H9 (cell line): ENCODE results near the gene MEX3C. TPM values are rescaled to one million over a fixed set of nuclear protein-coding genes. Genes with fewer than 3 reads are reported as not detected.

Experiments
- DNase-seq: peaks from one replicate; pipeline ENCODE4 v3.0.0-alpha.2; 2017
- H2AFZ ChIP-seq: one replicate; pipeline ENCODE4 v1.6.1; 2013; ENCODE audit warnings: mild to moderate bottlenecking, low read length, control low read depth, moderate library complexity
- H2AK5ac ChIP-seq: 2 replicates; pipeline ENCODE4 v1.6.1; 2013; ENCODE audit warnings: low read length, control low read depth, mixed read lengths; ENCODE audit not compliant: insufficient read length
- H2BK120ac ChIP-seq: one replicate; pipeline ENCODE4 v1.6.1; 2013; ENCODE audit warnings: low read depth, mild to moderate bottlenecking, low read length, control low read depth, inconsistent platforms; ENCODE audit not compliant: poor library complexity, severe bottlenecking
- H2BK12ac ChIP-seq: 2 replicates; pipeline ENCODE4 v1.6.1; 2013; ENCODE audit warnings: low read length, control low read depth, mixed read lengths, low read depth; ENCODE audit not compliant: insufficient read length
- H2BK15ac ChIP-seq: 2 replicates; pipeline ENCODE4 v1.6.1; 2013; ENCODE audit warnings: low read depth, low read length, control low read depth
- H2BK20ac ChIP-seq: one replicate; pipeline ENCODE4 v1.6.1; 2013; ENCODE audit warnings: low read depth, mild to moderate bottlenecking, low read length, control low read depth, inconsistent platforms; ENCODE audit not compliant: poor library complexity, severe bottlenecking
- H2BK5ac ChIP-seq: 2 replicates; pipeline ENCODE4 v1.6.1; 2013; ENCODE audit warnings: low read length, control low read depth, mixed read lengths; ENCODE audit not compliant: insufficient read length
- H3K14ac ChIP-seq: 2 replicates; pipeline ENCODE4 v1.6.1; 2013; ENCODE audit warnings: low read length, control low read depth; ENCODE audit not compliant: insufficient read depth
- H3K18ac ChIP-seq: 2 replicates; pipeline ENCODE4 v1.6.1; 2013; ENCODE audit warnings: low read depth, mild to moderate bottlenecking, mixed read lengths, low read length, control low read depth; ENCODE audit not compliant: insufficient read length
- H3K23ac ChIP-seq: 2 replicates; pipeline ENCODE4 v1.6.1; 2013; ENCODE audit warnings: low read length, control low read depth, mixed read lengths, low read depth; ENCODE audit not compliant: insufficient read length
- H3K23me2 ChIP-seq: 2 replicates; pipeline ENCODE4 v1.6.1; 2013; ENCODE audit warnings: low read depth, mild to moderate bottlenecking, mixed read lengths, low read length, control low read depth; ENCODE audit not compliant: insufficient read length, poor library complexity, severe bottlenecking
- H3K27ac ChIP-seq: 2 replicates; pipeline ENCODE4 v1.5.1; 2013; ENCODE audit warnings: low read length, control low read depth, mixed read lengths, low read depth; ENCODE audit not compliant: insufficient read length
- H3K27me3 ChIP-seq: 2 replicates; pipeline ENCODE4 v1.6.1; 2013; ENCODE audit warnings: low read length, control low read depth, inconsistent platforms; ENCODE audit not compliant: insufficient read depth
- H3K4ac ChIP-seq: 2 replicates; pipeline ENCODE4 v1.6.1; 2013; ENCODE audit warnings: low read depth, mild to moderate bottlenecking, control low read depth, inconsistent platforms, low read length, moderate library complexity
- H3K4me1 ChIP-seq: 2 replicates; pipeline ENCODE4 v1.6.1; 2013; ENCODE audit warnings: low read length, control low read depth, inconsistent platforms; ENCODE audit not compliant: insufficient read depth
- H3K4me2 ChIP-seq: 2 replicates; pipeline ENCODE4 v1.6.1; 2013; ENCODE audit warnings: low read length, control low read depth, mixed read lengths; ENCODE audit not compliant: insufficient read length, insufficient read depth
- H3K56ac ChIP-seq: 2 replicates; pipeline ENCODE4 v1.6.1; 2013; ENCODE audit warnings: low read depth, mild to moderate bottlenecking, mixed read lengths, low read length, control low read depth; ENCODE audit not compliant: insufficient read length
- H3K79me1 ChIP-seq: 2 replicates; pipeline ENCODE4 v1.6.1; 2013; ENCODE audit warnings: low read depth, mild to moderate bottlenecking, moderate library complexity, low read length, control low read depth, inconsistent platforms; ENCODE audit not compliant: insufficient read depth, poor library complexity, severe bottlenecking
- H3K79me2 ChIP-seq: 2 replicates; pipeline ENCODE4 v1.6.1; 2013; ENCODE audit warnings: low read length, control low read depth, inconsistent platforms; ENCODE audit not compliant: insufficient read depth
- H3K9ac ChIP-seq: 2 replicates; pipeline ENCODE4 v1.6.1; 2013; ENCODE audit warnings: low read length, control low read depth, mixed read lengths; ENCODE audit not compliant: insufficient read length; ENCODE audit errors: extremely low read depth
- H3K9me3 ChIP-seq: one replicate; pipeline ENCODE4 v1.6.1; 2013; ENCODE audit warnings: low read depth, low read length, inconsistent platforms; ENCODE audit not compliant: control insufficient read depth
- H3T11ph ChIP-seq: one replicate; pipeline ENCODE4 v1.6.1; 2013; ENCODE audit warnings: mild to moderate bottlenecking, low read length, control low read depth, inconsistent platforms
- H4K20me1 ChIP-seq: one replicate; pipeline ENCODE4 v1.6.1; 2013; ENCODE audit not compliant: control insufficient read depth, insufficient read length, insufficient read depth
- H4K5ac ChIP-seq: 2 replicates; pipeline ENCODE4 v1.6.1; 2013; ENCODE audit warnings: low read depth, mild to moderate bottlenecking, mixed read lengths, low read length, control low read depth; ENCODE audit not compliant: insufficient read length
- H4K8ac ChIP-seq: replicated peaks from 2 replicates; pipeline ENCODE4 v1.6.1; 2013; ENCODE audit warnings: low read length, control low read depth, mixed read lengths, low read depth; ENCODE audit not compliant: insufficient read length
- H4K91ac ChIP-seq: 2 replicates; pipeline ENCODE4 v1.6.1; 2013; ENCODE audit warnings: low read depth, mild to moderate bottlenecking, moderate library complexity, mixed read lengths, low read length, control low read depth; ENCODE audit not compliant: insufficient read length
- H3K27ac Mint-ChIP-seq, 3 experiments: 2 replicates in 2 of 3; 3 replicates in 1 of 3; pipeline ENCODE4 v1.8.0; 2020 to 2021; ENCODE audit warnings: mixed read lengths in 3 of 3, mild to moderate bottlenecking in 1 of 3, moderate library complexity in 1 of 3
- H3K27me3 Mint-ChIP-seq: 2 replicates; pipeline ENCODE4 v1.8.0; 2021; ENCODE audit warnings: low read depth, mild to moderate bottlenecking, moderate library complexity, mixed read lengths
- H3K36me3 Mint-ChIP-seq, 3 experiments: 2 replicates in 2 of 3; 3 replicates in 1 of 3; pipeline ENCODE4 v1.8.0; 2020 to 2021; ENCODE audit warnings: low read depth in 3 of 3, mixed read lengths in 3 of 3; ENCODE audit not compliant: insufficient read depth in 1 of 3
- H3K4me1 Mint-ChIP-seq, 2 experiments: 2 replicates each; pipeline ENCODE4 v1.8.0; 2020; ENCODE audit warnings: mixed read lengths in 2 of 2
- H3K4me3 Mint-ChIP-seq, 2 experiments: 2 replicates in 1 of 2; 3 replicates in 1 of 2; pipeline ENCODE4 v1.8.0; 2020 to 2021; ENCODE audit warnings: mild to moderate bottlenecking in 2 of 2, mixed read lengths in 2 of 2, moderate library complexity in 1 of 2
- H3K9me3 Mint-ChIP-seq, 2 experiments: 2 replicates in 1 of 2; 3 replicates in 1 of 2; pipeline ENCODE4 v1.8.0; 2020; ENCODE audit warnings: mild to moderate bottlenecking in 2 of 2, mixed read lengths in 2 of 2, moderate library complexity in 1 of 2
- WGBS: extraction: QIAGEN DNeasy Blood & Tissue Kit; methylation state at CpG from one replicate; pipeline ENCODE4 v1.1.7; 2013; ENCODE audit warnings: missing lambda C conversion rate, low lambda C conversion rate, mixed read lengths; ENCODE audit not compliant: insufficient read length; ENCODE audit errors: extremely low coverage; 5-methylcytosine and 5-hydroxymethylcytosine counted together
- total RNA-seq: library from RNA; stranded (reverse); gene quantifications from 2 replicates; pipeline ENCODE4 v1.2.1, GENCODE V29; 2021
- TF ChIP-seq, protein P1 (sequence below): fragments of 200-600 bp; sonication (generic); conservative IDR thresholded peaks from 3 replicates; pipeline ENCODE4 v1.8.0; 2021; ENCODE audit warnings: antibody characterized with exemption, mild to moderate bottlenecking

The MEX3C gene
- total RNA-seq, 1 experiment from 2014 or later = 98.1 TPM

DNA sequence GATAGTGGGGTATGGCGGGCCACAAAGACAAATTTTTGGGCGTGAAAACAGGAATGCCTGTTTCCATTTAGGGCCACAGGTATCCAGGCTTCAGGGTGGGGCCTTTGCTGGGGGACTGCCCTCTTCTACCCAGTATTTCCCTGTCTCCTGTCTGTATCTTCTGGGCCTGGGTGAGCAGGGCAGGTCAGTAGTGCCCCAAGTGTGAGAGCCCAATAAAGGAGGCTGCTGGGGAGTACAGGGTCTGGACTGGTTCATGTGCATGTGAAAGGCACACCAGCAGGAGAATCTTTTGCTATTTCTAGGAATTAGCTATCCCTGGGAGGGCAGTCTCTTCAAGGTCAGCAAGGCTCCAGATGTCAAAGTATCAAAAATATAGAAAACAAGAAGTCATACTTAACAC lies 71.5 kb downstream of the MEX3C start:
- Histone ChIP-seq H3K79me1 (no peaks in the 10 kb centered on the region), H4K5ac (no peak overlapping the region), H4K91ac (no peak overlapping the region), H3K27me3 (no peaks in the 10 kb centered on the region), H2AFZ (no peak overlapping the region), H4K20me1 (no peaks in the 10 kb centered on the region), H3T11ph (no peak overlapping the region), H3K56ac (no peak overlapping the region), H3K23me2 (no peaks in the 10 kb centered on the region), H3K4ac (no peak overlapping the region), H2BK20ac (no peak overlapping the region), H2BK12ac (no peak overlapping the region), H4K8ac (no peak overlapping the region), H3K14ac (no peak overlapping the region), H3K4me2 (no peak overlapping the region), H3K9ac (no peak overlapping the region), H2BK120ac (no peak overlapping the region), H2AK5ac (no peak overlapping the region), H3K27ac (no peak overlapping the region), H3K79me2 (no peaks in the 10 kb centered on the region), H2BK15ac (no peak overlapping the region), H2BK5ac (no peak overlapping the region), H3K4me1 (no peaks in the 10 kb centered on the region; the same call in 1 of the 2 replicates), H3K9me3 (no peaks in the 10 kb centered on the region), H3K18ac (no peak overlapping the region), H3K23ac (no peak overlapping the region)
- Mint-ChIP-seq H3K36me3 (peaks cover 0 to 8% (median 5%) of the 10 kb centered on the region in 3 experiments; a peak in 4 of 7 replicates), H3K27me3 (peaks cover 1% of the 10 kb centered on the region; the same call in 1 of the 2 replicates), H3K4me1 (peaks cover 18% of the 10 kb centered on the region in 2 experiments), H3K27ac (no peak overlapping the region; a peak in 1 of 7 replicates), H3K4me3 (no peak overlapping the region), H3K9me3 (peaks cover 6 to 8% of the 10 kb centered on the region in 2 experiments; a peak in 4 of 5 replicates)
- no CpG with 5 or more reads among the region's 2 CpGs for WGBS
- no peak for DNase-seq
- TF ChIP-seq, protein P1, sequence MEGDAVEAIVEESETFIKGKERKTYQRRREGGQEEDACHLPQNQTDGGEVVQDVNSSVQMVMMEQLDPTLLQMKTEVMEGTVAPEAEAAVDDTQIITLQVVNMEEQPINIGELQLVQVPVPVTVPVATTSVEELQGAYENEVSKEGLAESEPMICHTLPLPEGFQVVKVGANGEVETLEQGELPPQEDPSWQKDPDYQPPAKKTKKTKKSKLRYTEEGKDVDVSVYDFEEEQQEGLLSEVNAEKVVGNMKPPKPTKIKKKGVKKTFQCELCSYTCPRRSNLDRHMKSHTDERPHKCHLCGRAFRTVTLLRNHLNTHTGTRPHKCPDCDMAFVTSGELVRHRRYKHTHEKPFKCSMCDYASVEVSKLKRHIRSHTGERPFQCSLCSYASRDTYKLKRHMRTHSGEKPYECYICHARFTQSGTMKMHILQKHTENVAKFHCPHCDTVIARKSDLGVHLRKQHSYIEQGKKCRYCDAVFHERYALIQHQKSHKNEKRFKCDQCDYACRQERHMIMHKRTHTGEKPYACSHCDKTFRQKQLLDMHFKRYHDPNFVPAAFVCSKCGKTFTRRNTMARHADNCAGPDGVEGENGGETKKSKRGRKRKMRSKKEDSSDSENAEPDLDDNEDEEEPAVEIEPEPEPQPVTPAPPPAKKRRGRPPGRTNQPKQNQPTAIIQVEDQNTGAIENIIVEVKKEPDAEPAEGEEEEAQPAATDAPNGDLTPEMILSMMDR = no peak

Other genes starting within 250 kb of the MEX3C start
- 5.0 and 5.7 TPM in 2 replicates for gene ELAC1, start 229.6 kb downstream of the MEX3C start, total RNA-seq
- gene SMAD4, start 167.5 kb downstream of the MEX3C start, total RNA-seq = 172 and 179 TPM in 2 replicates